Astrocyte (in vitro differentiated cells and primary cell): ENCODE measurements around the gene UNC5B. TPM values are rescaled to one million over a fixed set of nuclear protein-coding genes. Genes with fewer than 3 reads are reported as not detected.

ENCODE experiments used
- DNase-seq: peaks from one replicate; pipeline ENCODE4 v3.0.0-alpha.2; 2010; ENCODE audit warnings: low read depth
- FAIRE-seq: peaks from 2 replicates; lab custom pipeline; 2011; peaks lifted over from hg19 to GRCh38; lab: Jason Lieb, UNC
- H2AFZ ChIP-seq: 2 replicates; pipeline ENCODE4 v1.6.0; 2012; ENCODE audit warnings: low read depth, low read length, inconsistent platforms
- H3K27ac ChIP-seq: 2 replicates; pipeline ENCODE4 v1.5.1; 2011; ENCODE audit warnings: low read depth, low read length, inconsistent platforms
- H3K27me3 ChIP-seq: 2 replicates; pipeline ENCODE4 v1.6.0; 2011; ENCODE audit warnings: low read length, inconsistent platforms; ENCODE audit not compliant: insufficient read depth
- H3K36me3 ChIP-seq: 2 replicates; pipeline ENCODE4 v1.5.1; 2011; ENCODE audit warnings: low read length, inconsistent platforms; ENCODE audit not compliant: insufficient read depth
- H3K4me1 ChIP-seq: 2 replicates; pipeline ENCODE4 v1.5.1; 2011; ENCODE audit warnings: low read length, inconsistent platforms; ENCODE audit not compliant: insufficient read depth
- H3K4me2 ChIP-seq: 2 replicates; pipeline ENCODE4 v1.6.0; 2012; ENCODE audit warnings: low read length, inconsistent platforms
- H3K4me3 ChIP-seq: 2 replicates; pipeline ENCODE4 v1.5.1; 2011; ENCODE audit warnings: low read depth, mild to moderate bottlenecking, low read length, inconsistent platforms; ENCODE audit not compliant: insufficient read depth
- H3K79me2 ChIP-seq: 2 replicates; pipeline ENCODE4 v1.6.0; 2012; ENCODE audit warnings: mild to moderate bottlenecking, low read length, inconsistent platforms; ENCODE audit not compliant: insufficient read depth
- H3K9ac ChIP-seq: 2 replicates; pipeline ENCODE4 v1.6.0; 2012; ENCODE audit warnings: mild to moderate bottlenecking, low read length, inconsistent platforms
- H3K9me3 ChIP-seq: 2 replicates; pipeline ENCODE4 v1.5.1; 2012; ENCODE audit warnings: low read depth, mild to moderate bottlenecking, low read length, inconsistent platforms; ENCODE audit not compliant: insufficient read depth
- H4K20me1 ChIP-seq: 2 replicates; pipeline ENCODE4 v1.6.0; 2012; ENCODE audit warnings: low read length, inconsistent platforms; ENCODE audit not compliant: insufficient read depth
- H3K27ac Mint-ChIP-seq: one replicate; pipeline ENCODE4 v1.8.0; 2021; ENCODE audit warnings: mild to moderate bottlenecking, mixed read lengths; ENCODE audit not compliant: unreplicated experiment
- H3K27me3 Mint-ChIP-seq: one replicate; pipeline ENCODE4 v1.8.0; 2021; ENCODE audit warnings: low read depth, mixed read lengths; ENCODE audit not compliant: unreplicated experiment
- H3K36me3 Mint-ChIP-seq: one replicate; pipeline ENCODE4 v1.8.0; 2021; ENCODE audit warnings: low read depth, mixed read lengths; ENCODE audit not compliant: unreplicated experiment
- H3K4me1 Mint-ChIP-seq: one replicate; pipeline ENCODE4 v1.8.0; 2021; ENCODE audit warnings: low read depth, mixed read lengths; ENCODE audit not compliant: unreplicated experiment
- H3K4me3 Mint-ChIP-seq: one replicate; pipeline ENCODE4 v1.8.0; 2021; ENCODE audit warnings: mild to moderate bottlenecking, moderate library complexity, mixed read lengths; ENCODE audit not compliant: unreplicated experiment
- H3K9me3 Mint-ChIP-seq: one replicate; pipeline ENCODE4 v1.8.0; 2021; ENCODE audit warnings: mild to moderate bottlenecking, mixed read lengths; ENCODE audit not compliant: unreplicated experiment
- EZH2 ChIP-seq: IDR thresholded peaks from 2 replicates; pipeline ENCODE4 v1.6.1; 2012; ENCODE audit warnings: mild to moderate bottlenecking, low read length, inconsistent platforms; ENCODE audit not compliant: insufficient read depth
- total RNA-seq: library from RNA; stranded (reverse); gene quantifications from 2 replicates; pipeline ENCODE4 v1.2.1, GENCODE V29; 2021
- TF ChIP-seq, protein P1 (sequence below): IDR thresholded peaks from 2 replicates; pipeline ENCODE4 v1.5.1; 2011; ENCODE audit warnings: low read depth, mild to moderate bottlenecking, inconsistent platforms, low read length, moderate library complexity; ENCODE audit not compliant: insufficient read depth

The UNC5B gene
- total RNA-seq, 1 donor from 2014 or later = 15.0 TPM

DNA sequence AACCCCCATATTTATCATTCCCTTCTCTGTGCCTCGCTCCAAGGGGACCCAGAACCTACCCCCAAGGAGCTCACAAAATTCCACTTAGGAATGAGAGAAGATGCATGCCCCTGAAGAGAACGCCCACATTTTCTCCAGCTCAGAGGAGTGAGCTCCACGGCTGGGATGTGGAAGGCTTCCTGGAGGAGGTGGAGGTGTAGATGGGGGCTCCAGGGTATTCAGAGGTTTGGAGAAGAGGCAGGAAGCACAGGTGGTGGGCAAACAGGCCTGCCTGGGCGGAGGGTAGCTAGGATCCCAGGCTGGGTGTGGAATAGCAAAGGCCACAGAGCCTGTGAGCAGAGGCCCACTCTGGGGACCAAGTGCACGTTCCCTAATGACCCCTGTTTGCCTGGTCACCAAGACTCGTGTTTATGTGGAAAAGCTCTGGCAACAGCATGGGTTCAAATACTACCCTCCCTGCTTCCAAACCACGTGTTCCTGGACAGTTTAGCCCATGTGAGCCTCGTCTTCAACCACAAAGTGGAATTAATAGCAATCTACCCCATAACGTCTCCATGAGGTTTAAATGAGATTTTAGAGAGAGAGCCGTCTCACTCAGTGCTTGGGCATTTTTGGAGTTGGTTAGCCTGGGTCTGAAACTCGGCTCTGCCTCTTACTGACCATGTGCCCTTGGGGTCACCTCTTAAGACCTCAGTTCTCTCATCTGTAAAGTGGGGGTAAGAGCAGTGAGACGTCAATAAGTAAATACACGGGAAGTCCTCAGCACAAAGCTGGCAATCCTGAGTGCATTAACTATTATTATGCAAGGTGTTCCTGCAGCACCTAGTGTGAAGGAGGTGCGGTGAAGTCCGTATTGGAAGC, 24.7 kb downstream of the UNC5B start:
- H3K4me1 Mint-ChIP-seq = peaks cover 45% of the 10 kb centered on the region
- peaks cover 11% of the 10 kb centered on the region for H3K79me2 ChIP-seq
- peaks cover 12% of the 10 kb centered on the region for H4K20me1 ChIP-seq
- H3K36me3 Mint-ChIP-seq = peaks cover 4% of the 10 kb centered on the region
- H3K4me3 Mint-ChIP-seq = no peak overlapping the region
- no peaks in the 10 kb centered on the region for H3K27me3 ChIP-seq
- no peak overlapping the region for H3K27ac ChIP-seq
- DNase-seq (no peak), FAIRE-seq (no peak)
- no peaks in the 10 kb centered on the region for H3K9me3 Mint-ChIP-seq
- no peak overlapping the region for H3K27ac Mint-ChIP-seq
- H3K36me3 ChIP-seq = no peaks in the 10 kb centered on the region
- H3K27me3 Mint-ChIP-seq = peaks cover 5% of the 10 kb centered on the region
- no peak overlapping the region for H2AFZ ChIP-seq
- H3K4me1 ChIP-seq = peaks cover 61% of the 10 kb centered on the region
- no peak overlapping the region for H3K4me2 ChIP-seq
- H3K9me3 ChIP-seq = no peaks in the 10 kb centered on the region
- H3K9ac ChIP-seq = no peak overlapping the region
- H3K4me3 ChIP-seq = no peak overlapping the region
- TF ChIP-seq, protein P1, sequence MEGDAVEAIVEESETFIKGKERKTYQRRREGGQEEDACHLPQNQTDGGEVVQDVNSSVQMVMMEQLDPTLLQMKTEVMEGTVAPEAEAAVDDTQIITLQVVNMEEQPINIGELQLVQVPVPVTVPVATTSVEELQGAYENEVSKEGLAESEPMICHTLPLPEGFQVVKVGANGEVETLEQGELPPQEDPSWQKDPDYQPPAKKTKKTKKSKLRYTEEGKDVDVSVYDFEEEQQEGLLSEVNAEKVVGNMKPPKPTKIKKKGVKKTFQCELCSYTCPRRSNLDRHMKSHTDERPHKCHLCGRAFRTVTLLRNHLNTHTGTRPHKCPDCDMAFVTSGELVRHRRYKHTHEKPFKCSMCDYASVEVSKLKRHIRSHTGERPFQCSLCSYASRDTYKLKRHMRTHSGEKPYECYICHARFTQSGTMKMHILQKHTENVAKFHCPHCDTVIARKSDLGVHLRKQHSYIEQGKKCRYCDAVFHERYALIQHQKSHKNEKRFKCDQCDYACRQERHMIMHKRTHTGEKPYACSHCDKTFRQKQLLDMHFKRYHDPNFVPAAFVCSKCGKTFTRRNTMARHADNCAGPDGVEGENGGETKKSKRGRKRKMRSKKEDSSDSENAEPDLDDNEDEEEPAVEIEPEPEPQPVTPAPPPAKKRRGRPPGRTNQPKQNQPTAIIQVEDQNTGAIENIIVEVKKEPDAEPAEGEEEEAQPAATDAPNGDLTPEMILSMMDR = no peak
- no peak for TF ChIP-seq EZH2

DNA sequence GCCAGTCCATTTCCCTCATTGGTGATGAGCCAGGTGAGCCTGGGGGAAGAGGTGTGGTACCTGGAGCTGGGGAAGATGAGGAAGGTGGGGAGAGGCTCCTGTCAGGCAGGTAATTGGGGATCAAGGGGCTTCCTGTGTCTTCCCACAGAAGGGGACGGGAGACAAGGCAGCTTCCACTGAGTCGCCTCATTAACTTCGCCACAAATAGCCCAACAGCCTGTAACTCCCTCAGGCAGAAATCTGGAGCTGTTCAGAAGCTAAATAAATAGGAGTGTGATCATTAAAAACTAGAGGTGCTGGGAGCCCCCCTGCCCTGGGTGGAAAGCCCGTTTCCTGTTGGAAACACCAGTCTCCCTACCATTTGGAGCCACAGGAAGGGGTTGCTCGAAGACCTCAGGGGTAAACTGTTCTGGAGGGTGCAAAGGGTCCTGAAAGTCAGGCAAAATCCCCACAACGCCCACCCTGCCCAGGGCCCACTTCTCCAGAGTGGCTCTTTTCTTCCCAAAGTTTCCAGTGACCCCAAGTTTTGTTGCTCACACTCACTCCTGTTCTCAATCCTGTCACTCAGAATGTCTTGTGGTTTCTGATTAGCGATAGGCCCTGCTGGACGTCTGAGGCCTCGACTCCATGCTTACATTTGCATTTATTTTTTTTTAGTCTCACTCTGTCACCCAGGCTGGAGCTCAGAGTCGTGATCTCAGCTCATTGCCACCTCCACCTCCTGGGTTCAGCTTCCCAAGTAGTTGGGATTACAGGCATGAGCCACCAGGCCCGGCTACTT, 25.7 kb downstream of the UNC5B start:
- H3K4me1 ChIP-seq = peaks cover 67% of the 10 kb centered on the region
- H3K4me1 Mint-ChIP-seq = peaks cover 43% of the 10 kb centered on the region

More for the DNA sequence above, 25.7 kb downstream of the UNC5B start:
- H3K4me3 ChIP-seq = no peak overlapping the region
- H3K27me3 Mint-ChIP-seq = peaks cover 5% of the 10 kb centered on the region
- TF ChIP-seq, protein P1 = no peak
- TF ChIP-seq EZH2 = no peak
- no peak for DNase-seq
- H3K36me3 Mint-ChIP-seq = peaks cover 2% of the 10 kb centered on the region
- peak overlapping the region; percentile 25 for H3K4me2 ChIP-seq
- FAIRE-seq = no peak
- H4K20me1 ChIP-seq = peaks cover 14% of the 10 kb centered on the region
- H3K4me3 Mint-ChIP-seq = peak overlapping the region; percentile 60
- no peaks in the 10 kb centered on the region for H3K9me3 Mint-ChIP-seq
- H3K9me3 ChIP-seq = no peaks in the 10 kb centered on the region
- H2AFZ ChIP-seq = no peak overlapping the region
- H3K36me3 ChIP-seq = no peaks in the 10 kb centered on the region
- H3K79me2 ChIP-seq = peaks cover 7% of the 10 kb centered on the region
- H3K27me3 ChIP-seq = no peaks in the 10 kb centered on the region
- peak overlapping the region; percentile 34 for H3K27ac Mint-ChIP-seq
- H3K9ac ChIP-seq = peak overlapping the region; percentile 22
- no peak overlapping the region for H3K27ac ChIP-seq
